NCI-H2081 (cell line): ENCODE measurements around the gene AQP2.
"Not testable (repeated sequence)": the region's sequence is repeated elsewhere in the genome, so short reads cannot be mapped to it uniquely, and the experiment has no call there.

Source experiments
- DNase-seq, 2 experiments: peaks; one replicate each; lab custom pipeline; 2025; lab: John Stamatoyannopoulos, UW

AQP2 gene

GRCh38 chr12:49969651-49970429 is 19.3 kb downstream of the AQP2 start:
- no peak for DNase-seq

- no peak for DNase-seq
Measured at GRCh38 chr12:49970658-49971057, 20.1 kb downstream of the AQP2 start.

- DNase-seq: no peak
Measured at GRCh38 chr12:49971141-49971540, 20.6 kb downstream of the AQP2 start.

GRCh38 chr12:49972129-49972528 is 21.6 kb downstream of the AQP2 start:
- no peak for DNase-seq

- no peak for DNase-seq
Measured at GRCh38 chr12:49972641-49973360, 22.3 kb downstream of the AQP2 start, which contains the start of gene AQP6. AQP6 (plus strand) TSS chr12:49972947; CDS start chr12:49973174, 227 bp downstream.

- no peak for DNase-seq
Measured at GRCh38 chr12:49973361-49973830, 22.9 kb downstream of the AQP2 start.

GRCh38 chr12:49974231-49974675 is 23.7 kb downstream of the AQP2 start:
- no peak for DNase-seq

- no peak for DNase-seq
Measured at GRCh38 chr12:49974677-49975317, 24.3 kb downstream of the AQP2 start.

- DNase-seq: no peak
Measured at GRCh38 chr12:49975318-49975761, 24.8 kb downstream of the AQP2 start.

- DNase-seq: no peak
Measured at GRCh38 chr12:49976557-49976956, 26.0 kb downstream of the AQP2 start.

GRCh38 chr12:49978125-49978524 is 27.6 kb downstream of the AQP2 start:
- DNase-seq: no peak

GRCh38 chr12:49979016-49979586 is 28.6 kb downstream of the AQP2 start:
- no peak for DNase-seq

- no peak for DNase-seq
Measured at GRCh38 chr12:49979791-49980190, 29.3 kb downstream of the AQP2 start.

- no peak for DNase-seq
Measured at GRCh38 chr12:49980501-49981349, 30.2 kb downstream of the AQP2 start.

- DNase-seq: no peak
Measured at GRCh38 chr12:49982246-49983087, 31.9 kb downstream of the AQP2 start.

GRCh38 chr12:49983892-49984291 is 33.4 kb downstream of the AQP2 start:
- peak in 1 of 2 experiments; percentile 80 for DNase-seq

GRCh38 chr12:49984476-49985359 is 34.2 kb downstream of the AQP2 start:
- no peak for DNase-seq

GRCh38 chr12:49985981-49986380 is 35.4 kb downstream of the AQP2 start:
- DNase-seq: no peak

- not testable (repeated sequence) for DNase-seq
Measured at GRCh38 chr12:49986476-49986875, 35.9 kb downstream of the AQP2 start.
